ENCODE measurements around the gene ZCCHC24.
A peak's percentile ranks its signal among the peaks of the same experiment; 100 is the strongest.

ZCCHC24 gene

DNA sequence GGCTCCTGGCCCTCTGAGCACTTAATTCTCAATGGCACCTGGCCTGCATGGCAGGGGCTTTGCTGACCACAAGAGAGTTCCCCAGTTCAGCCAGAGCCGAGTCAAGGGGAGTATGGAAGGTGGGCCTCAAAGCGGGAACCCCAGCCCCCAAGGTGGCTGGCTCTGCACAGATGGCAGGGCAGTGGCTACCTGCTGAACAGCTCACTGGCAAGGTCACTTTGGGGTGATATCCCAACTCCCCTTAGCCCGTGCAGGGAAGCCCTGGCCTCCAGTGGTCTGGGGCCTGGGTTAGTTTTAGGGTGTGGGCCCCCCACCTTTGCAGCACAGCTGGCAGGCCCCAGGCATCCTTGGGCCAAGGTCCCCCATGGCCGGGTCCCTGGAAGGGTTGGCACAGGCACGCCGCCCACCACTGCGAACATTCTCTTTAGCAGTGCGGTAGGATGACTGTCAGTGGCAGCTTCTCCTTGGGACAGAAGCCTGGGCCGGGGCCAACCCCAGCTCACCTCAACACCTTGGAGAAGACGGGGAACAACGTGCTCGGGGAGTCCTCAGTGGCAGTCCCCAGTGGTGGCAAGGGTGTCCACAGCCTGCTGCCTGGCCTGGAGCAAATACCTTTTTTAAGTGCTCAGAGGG, 61.3 kb downstream of the ZCCHC24 start:
- DNase-seq (ENCODE audit: low spot score): no peak

DNA sequence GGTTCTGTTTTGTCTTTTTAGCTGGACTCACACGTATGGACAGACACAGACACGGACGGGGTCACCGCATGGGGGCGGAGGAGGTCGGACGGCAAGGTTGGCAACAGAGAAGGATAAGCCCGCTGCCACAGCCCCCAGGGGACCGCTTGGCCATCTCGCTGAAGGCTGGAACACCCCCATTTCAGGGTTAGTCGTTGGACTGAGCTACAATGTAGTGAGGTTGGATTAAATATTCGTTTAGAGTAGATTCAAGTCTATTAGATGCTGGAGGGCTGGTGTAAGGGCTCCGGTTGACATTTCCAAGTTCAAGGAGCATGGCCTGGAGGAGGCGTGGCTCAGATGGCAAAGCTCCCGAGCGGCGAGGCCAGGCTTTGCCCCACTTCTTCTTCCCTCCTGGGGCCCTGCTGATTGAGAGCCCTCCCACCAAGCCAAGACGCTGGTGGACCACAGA, 62.9 kb downstream of the ZCCHC24 start:
- DNase-seq (ENCODE audit: low spot score): no peak

DNA sequence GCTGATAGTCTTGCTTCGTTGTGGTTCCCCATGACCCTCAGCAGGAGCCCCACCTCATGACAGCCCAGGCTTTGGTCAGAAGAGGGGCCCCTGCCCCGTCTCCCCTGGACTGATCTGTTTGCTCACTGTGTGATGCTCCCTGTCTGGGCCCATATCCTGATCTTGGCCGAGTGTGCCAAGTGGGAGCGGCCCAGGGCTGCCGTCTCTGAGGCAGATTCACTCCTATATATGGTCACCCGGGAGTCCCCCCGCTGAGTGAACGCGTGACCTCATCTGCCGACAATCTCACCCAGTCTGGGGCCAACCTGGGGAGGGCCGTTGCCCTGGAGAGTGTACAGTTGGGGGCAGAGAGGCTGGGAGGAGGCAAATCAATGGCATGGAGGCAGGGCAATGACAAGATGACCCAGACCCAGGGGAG, 63.6 kb downstream of the ZCCHC24 start:
- DNase-seq (ENCODE audit: low spot score): no peak

DNA sequence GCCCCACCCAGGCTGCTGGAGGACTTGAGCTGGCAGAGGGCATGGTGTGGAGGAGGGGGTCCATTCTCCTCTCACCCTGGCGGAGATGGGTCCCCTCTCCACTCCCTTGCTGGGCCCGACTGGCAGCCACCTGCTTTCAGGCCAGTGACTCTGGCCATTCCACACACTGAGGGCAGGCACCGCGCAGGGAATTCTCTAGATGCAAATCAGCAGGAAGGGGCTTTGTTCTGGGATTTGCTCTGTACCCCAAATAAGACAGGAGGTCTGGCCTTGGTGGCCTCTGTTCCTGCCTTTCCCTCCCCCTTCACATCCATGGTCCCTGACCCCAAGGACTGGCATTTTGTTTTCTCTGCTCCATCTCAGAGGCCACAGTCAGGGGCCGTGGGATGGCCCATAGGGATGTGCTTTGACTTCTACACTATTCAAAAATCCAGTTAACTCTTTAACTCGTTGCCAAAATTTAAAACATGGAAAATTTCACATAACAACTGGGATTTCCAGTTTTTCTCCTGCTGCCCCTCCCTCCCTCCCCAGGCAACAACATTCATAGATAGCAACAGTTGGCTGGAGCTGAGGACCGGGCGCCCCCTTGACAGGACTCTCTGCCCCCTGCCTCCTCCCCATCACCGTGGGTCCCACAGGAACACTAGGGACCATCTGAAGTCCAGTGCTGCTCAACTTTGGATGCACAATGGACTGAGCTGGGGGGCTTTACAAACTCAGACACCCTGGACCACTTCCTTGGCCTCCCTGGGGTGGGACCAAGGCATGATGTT, 64.3 kb downstream of the ZCCHC24 start:
- no peak for DNase-seq (ENCODE audit: low spot score)

DNA sequence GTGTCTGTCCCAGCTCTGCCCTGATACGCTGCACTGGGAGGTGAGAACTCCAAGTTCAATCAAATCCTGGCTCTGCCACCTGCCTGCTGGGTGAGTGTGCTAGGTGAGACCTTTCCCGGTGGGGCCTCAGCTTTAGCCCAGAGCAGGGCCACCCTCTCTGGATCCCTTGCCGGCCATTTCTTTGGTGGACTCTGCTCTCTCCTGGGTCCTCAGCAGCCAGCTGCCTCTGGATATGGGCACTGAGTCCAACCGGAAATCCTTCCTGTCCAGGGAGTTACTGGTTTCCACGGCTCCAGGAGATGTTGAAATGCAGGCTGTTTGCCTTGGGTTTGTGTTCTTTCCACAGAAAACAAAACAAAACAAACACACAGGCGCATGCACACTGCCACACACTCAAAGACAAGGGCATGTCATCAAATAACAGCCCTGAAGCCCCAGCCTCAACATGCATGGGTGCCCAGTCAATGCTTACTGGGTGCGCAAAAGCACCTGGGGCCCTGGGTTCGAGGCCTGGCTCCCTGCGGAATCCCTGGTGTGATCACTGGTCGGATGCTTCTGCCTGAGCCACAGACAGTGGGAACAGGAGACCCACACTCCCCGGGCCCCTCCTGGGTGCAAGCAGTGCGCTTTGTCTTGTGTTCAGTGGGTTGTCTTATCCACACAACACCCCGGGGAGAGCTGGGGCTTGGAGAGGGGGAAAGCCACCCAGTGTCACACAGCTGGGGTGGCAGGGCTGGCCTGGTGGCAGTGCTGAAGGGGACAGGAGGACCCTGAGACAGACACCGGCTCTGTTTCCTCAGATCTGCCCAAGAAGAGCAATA, 65.1 kb downstream of the ZCCHC24 start:
- DNase-seq (ENCODE audit: low spot score): no peak

DNA sequence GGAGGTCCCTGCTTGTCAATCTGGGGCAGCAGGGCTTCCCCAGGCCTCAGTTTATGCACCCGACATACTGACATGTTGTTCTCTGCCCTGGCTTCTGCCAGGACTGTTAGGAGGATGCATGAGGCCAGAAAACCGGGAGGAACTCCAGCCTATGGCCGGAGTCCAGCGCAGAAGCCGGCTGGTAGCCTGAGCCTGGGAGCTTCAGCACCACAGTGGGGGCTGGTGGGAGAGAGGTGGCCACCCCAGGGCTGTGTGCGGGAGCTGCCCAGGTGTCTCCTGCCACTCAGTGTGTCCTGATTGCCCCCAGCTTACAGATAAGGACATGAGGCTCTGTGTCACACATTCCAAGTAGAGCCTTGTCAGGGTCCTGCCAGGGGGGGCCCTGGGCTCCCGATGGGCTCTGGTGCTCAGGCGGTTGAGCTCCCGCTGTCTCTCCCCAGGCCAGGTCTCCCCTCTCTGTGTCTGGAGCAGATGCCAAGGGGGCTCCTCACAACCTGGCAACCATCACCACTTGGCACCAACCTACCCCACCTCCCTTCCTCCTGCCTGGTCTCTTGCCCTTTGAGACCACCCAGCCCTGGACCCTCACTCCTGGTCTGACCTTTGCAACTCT, 65.8 kb downstream of the ZCCHC24 start:
- DNase-seq (ENCODE audit: low spot score): no peak

DNA sequence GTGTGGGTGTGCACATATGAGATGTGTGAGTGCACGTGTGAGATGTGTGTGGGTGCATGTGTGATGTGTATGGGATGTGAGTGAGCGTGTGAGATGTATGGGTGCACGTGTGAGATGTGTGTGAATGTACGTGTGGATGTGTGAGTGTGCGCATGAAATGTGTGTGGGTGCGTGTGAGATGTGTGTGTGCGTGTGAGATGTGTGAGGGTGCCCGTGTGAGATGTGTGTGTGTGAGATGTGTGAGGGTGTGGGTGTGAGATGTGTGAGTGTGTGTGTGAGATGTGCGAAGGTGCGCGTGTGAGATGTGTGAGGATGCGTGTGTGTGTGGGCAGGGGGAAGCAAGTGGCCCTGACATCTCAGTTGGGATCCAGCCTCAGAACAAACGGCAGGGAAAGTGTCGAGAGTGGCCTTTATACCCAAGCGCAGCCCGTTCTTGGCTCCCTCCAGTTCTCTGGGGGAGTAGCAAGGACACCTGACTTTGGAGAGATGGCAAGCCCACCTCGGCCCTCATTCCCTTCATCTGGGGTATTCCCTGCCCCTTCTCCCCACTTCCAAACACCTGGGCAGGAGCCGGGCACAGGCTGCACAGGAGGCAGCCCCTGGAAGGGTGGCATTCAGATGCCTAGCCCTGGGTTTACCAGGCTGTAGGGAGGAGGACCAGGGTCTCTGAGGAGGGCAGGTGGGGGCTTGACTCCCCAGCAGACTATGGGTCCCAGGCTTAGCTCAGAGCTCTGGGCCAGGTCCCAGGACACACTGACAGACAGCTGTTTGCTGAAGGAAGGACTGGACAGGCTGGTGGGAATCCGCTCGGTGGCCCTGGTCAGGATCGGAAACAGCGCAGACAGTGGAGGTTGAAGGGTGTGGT, 66.5 kb downstream of the ZCCHC24 start:
- DNase-seq (ENCODE audit: low spot score): no peak

DNA sequence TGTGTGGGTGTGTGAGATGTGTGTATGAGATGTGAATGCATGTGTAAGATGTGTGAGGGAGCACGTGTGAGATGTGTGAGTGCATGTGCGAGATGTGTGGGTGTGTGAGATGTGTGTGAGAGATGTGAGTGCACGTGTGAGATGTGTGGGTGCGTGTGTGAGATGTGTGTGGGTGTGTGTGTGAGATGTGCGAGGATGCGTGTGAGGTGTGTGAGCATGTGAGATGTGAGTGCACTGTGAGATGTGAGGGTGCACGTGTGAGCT, 67.1 kb downstream of the ZCCHC24 start:
- no peak for DNase-seq (ENCODE audit: low spot score)

DNA sequence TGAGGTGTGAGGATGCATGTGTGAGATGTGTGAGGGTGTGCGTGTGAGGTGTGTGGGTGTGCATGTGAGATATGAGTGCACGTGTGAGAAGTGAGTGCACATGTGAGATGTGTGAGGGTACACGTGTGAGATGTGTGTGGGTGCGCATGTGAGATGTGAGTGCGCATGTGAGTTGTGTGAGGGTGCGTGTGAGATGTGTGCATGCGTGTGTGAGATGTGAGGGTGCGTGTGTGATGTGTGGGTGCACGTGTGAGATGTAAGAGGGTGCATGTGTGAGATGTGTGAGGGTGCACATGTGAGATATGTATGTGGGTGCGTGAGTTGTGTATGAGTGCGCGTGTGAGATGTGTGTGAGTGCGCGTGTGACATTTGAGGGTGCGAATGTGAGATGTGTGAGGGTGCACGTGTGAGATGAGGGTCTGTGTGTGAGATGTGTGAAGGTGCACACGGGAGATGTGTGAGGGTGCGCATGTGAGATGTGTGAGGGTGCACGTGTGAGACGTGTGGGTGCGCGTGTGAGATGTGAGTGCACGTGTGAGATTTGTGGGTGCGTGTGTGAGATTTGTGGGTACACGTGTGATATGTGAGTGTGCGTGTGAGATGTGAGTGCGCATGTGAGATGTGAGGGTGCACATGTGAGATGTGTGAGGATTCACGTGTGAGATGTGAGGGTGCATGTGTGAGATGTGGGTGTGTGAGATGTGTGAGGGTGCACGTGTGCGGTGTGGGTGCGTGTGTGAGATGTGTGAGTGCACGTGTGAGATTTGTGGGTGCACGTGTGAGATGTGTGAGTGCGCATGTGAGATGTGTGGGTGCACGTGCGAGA, 67.7 kb downstream of the ZCCHC24 start:
- DNase-seq (ENCODE audit: low spot score): no peak

DNA sequence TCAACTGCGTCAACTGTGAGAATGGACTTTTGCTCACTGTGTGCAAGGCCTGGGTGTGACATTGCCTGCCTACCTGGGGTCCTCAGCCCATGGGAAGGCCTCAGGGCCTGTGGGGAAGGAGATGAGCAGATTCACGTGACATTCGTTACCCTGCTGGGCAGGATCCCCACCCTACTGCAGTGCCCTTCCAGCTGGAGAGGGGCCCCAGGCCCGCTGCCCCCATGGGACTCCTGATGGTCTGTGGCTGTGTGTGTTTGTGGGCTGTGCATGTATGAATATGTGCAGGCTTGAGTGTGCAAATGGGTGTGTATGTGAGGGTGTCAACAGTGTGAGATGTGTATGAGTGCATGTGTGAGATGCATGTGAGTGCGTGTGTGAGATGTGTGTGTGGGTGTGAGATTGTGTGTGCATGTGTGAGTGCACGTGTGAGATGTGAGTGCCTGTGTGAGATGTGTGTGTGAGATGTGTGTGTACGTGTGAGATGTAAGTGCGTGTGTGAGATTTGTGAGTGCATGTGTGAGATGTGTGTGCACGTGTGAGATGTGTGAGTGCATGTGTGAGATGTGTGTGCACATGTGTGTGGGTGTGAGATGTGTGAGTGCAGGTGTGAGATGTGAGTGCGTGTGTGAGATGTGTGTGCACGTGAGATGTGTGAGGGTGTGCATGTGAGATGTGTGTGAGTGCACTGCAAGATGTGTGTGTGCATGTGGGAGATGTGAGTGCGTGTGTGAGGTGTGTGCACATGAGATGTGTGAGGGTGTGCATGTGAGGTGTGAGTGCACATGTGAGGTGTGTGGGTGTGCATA, 68.5 kb downstream of the ZCCHC24 start:
- DNase-seq (ENCODE audit: low spot score): no peak

DNA sequence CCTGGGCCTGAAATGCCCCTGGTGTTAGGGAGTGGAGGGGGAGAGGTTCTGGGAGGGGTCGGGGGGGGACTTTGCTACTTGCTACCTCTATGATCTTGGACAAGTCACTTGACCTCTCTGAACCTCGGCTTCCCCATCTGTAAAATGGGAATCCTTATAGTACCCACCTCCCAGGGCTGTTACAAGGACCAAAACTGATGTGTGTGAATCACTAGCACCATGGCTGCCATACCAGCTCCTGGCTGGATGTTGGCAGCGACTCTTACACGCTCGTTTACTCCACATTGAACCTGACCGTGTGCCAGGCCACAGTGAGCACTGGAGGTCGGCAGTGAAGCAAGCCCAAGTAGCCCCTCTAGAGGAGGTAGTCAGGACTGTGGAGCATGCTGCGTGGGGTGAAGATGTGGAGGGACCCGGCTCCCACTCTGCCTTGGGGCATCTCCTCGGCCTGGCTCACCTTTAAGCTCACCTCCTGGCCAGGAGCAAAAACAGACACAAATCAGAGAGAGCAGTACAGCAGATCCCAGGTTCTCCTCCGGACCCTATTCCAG, 69.3 kb downstream of the ZCCHC24 start:
- no peak for DNase-seq (ENCODE audit: low spot score)

DNA sequence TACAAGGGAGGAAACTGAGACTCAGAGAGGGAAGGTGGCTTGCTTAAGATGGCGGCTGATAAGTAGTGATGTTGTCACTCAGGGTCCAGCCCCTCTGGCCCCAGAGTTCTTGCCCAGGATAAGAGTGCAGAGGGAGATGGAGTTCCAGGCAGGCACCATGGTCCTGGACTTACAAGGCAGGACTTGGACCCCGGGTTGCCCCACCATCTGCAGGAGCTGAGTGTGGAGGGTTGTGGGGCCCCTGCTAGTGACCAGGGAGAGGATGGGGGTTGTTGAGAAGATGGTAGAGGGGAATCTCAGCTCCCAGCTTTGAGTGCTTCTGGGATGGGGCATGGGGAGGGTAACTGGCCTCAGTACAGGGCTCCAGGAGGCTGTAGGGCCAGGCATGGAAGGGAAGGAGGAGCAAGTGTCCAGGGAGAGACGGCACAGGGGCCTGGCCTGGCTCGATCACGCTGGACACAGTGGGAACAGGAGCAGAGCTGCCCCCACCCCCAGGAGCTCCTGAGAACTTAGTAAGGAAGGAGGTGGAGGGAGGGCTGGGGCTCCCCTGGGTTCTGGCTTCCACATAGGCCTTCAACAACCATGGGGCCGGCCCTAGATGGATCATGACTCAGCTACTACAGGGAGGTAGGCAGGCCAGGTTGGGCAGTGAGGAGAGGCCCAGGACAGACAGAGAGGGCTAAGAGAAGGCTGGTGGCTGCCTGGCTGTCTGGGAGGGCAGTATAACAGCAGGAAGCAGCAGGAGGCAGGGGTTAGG, 69.9 kb downstream of the ZCCHC24 start:
- DNase-seq (ENCODE audit: low spot score): no peak

DNA sequence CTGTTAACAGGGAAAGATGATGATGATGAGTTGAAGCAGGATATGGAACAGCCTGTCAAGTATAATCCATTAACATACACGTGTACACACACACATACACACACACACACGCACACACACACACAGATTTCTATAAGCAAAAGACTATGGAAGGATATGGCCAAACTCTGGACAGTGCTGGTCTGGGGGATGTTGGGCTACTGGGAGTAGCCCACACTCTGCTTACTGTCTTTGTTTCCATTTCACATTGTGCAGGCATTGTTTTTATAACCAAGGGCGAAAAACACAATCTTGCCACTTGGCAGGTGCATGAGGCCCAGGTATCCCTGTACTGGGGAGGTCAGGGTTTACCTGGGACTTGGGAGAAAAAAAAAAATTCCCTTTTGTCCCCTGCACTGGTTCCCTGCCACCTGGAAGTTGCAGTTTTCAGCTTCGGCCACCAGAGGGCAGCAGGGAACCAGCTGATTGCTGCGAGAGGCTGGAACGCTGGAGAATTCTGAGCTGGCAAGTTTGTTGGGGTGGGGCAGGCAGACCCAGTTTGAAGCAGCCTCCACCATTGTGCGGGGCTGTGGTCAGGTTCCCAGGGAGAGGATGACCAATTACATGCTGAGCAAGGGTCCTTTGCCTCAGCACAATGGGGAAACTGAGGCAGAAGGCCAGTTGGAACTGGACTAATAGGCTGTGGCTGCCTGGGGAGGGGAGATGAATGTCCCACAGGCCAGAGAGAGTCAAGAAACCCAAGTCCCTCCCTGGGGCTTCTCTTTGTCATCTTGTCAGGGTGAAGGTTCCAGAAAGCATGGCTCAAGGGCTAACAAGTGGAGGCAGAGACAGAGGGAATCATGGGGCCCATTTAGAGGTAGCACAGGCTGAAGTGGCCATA, 70.9 kb downstream of the ZCCHC24 start:
- peak; percentile 77 for DNase-seq (ENCODE audit: low spot score)

DNA sequence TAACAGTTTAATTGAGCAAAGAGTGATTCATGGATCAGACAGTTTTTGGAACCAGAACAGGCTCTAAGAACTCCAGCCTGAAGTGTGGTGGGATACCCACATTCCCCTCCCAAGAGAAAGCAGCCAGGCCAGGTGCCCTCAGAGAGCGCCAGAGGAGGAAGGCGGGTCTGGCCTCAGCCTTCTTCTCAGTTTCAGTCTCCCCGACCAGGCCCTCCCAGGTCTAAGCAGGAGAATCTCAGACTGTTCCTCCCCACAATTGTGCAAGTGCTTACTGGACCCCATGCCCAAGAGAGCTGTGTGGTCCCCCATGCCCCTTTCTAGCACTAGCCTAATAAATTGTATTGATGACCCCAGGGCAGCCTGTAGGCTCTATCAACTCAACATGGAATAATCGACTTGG, 72.6 kb downstream of the ZCCHC24 start:
- no peak for DNase-seq (ENCODE audit: low spot score)

DNA sequence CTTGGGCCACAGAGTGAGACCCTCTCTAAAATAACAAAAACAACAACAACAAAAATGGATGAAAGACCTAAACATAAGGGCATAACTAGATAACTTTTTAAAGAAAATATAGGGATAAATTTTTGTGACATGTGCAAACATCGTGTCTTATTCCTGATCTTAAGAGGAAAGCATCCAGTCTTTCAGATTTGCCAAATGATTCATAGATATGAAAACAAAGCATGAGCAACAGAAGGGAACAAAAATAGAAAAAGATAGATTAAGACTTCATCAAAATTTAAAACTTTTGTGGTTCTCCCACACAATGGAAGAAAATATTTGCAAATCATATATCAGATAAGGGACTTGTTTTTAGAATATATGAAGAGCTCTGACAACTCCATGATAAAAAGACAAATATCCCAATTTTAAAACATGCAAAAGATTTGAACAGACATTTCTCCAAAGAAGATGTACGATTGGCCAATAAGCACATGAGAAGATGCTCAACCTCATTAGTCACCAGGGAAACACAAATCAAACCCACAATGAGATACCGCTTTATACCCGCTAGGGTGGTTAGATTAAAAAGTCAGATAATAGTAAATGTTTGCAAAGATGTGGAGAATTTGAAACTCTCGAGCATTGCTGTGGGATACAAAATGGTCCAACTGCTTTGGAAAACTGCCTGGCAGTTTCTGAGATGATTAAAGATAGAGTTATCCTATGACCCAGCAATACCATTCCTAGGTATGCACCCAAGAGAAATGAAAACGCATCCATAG, 77.8 kb downstream of the ZCCHC24 start:
- DNase-seq (ENCODE audit: low spot score): no peak

DNA sequence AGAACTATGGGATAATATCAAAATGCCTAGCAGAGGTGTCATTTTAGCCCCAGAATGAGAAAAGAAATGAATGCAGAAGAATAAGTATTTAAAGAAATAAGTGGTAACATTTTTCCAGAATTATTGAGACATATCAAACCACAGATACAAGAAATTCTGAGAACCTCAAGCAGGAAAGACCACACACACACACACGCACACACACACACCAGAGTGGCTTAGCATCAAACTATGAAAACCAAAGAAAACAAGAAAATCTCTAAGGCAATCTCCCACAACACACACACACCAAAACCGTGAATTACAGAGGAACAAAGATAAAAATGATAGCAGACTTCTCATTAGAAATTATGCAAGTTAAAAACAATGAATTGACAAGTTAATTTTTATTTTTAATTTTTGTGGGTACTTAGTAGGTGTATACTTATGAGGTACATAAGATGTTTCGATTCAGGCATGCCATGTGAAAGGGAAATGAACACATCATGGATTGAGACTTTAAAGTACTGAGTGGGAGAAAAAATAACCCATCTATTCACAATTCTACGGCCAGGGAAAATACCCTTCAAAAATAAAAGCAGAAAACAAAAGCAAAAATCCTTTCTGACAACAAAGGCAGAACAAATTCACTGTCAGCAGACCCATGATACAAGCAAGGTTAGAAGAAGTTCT, 83.6 kb downstream of the ZCCHC24 start:
- DNase-seq (ENCODE audit: low spot score): no peak
